Keratinocyte (primary cell): Measurements from ENCODE around the gene PRKAR2B.
"Not testable (repeated sequence)": the region's sequence is repeated elsewhere in the genome, so short reads cannot be mapped to it uniquely, and the experiment has no call there.

ENCODE experiments used
- EZH2 ChIP-seq: IDR thresholded peaks from one replicate; pipeline ENCODE4 v1.6.1; 2012; ENCODE audit warnings: inconsistent platforms, mild to moderate bottlenecking, low read length, moderate library complexity
- TF ChIP-seq, protein P1 (sequence below), 3 experiments: IDR thresholded peaks in 1 of 3; conservative IDR thresholded peaks in 1 of 3; optimal IDR thresholded peaks in 1 of 3; 2 replicates in 2 of 3; 3 replicates in 1 of 3; pipeline versions ENCODE3 to v1.5.1; 2011; ENCODE audit warnings: low read length in 3 of 3, mild to moderate bottlenecking in 3 of 3, moderate library complexity in 2 of 3, control low read depth in 1 of 3, inconsistent platforms in 1 of 3; ENCODE audit not compliant: insufficient read depth in 2 of 3; ENCODE audit errors: extremely low read depth in 1 of 3

DNA sequence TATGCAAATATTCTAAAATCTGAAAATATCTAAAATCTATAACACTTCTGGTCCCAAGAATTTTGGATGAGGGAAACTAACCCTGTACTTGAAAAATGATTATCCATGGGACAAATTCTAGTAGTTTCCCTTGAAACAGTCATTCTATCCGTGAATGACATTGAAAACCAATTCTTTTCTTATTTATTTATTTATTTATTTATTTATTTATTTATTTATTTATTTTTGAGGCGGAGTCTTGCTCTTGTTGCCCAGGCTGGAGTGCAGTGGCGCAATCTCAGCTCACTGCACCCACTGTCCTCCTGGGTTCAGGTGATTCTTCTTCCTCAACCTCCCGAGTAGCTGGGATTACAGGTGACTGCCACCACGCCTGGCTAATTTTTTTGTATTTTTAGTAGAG lies 99.4 kb downstream of the PRKAR2B start:
- TF ChIP-seq, protein P1, sequence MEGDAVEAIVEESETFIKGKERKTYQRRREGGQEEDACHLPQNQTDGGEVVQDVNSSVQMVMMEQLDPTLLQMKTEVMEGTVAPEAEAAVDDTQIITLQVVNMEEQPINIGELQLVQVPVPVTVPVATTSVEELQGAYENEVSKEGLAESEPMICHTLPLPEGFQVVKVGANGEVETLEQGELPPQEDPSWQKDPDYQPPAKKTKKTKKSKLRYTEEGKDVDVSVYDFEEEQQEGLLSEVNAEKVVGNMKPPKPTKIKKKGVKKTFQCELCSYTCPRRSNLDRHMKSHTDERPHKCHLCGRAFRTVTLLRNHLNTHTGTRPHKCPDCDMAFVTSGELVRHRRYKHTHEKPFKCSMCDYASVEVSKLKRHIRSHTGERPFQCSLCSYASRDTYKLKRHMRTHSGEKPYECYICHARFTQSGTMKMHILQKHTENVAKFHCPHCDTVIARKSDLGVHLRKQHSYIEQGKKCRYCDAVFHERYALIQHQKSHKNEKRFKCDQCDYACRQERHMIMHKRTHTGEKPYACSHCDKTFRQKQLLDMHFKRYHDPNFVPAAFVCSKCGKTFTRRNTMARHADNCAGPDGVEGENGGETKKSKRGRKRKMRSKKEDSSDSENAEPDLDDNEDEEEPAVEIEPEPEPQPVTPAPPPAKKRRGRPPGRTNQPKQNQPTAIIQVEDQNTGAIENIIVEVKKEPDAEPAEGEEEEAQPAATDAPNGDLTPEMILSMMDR (optimal IDR thresholded peaks at IDR 0.05 in 1 of 3, IDR thresholded peaks at IDR 0.05 in 1 of 3, conservative IDR thresholded peaks at IDR 0.05 in 1 of 3; ENCODE audit: extremely low read depth in 1 of 3, insufficient read depth in 2 of 3, low read length in 3 of 3) = not testable (repeated sequence)
- not testable (repeated sequence) for TF ChIP-seq EZH2
